D721Med (cell line): ENCODE data around the gene NCOA6.

ENCODE experiments used
- DNase-seq: peaks from one replicate; pipeline ENCODE4 v3.0.0; 2011; ENCODE audit warnings: low spot score; ENCODE audit not compliant: insufficient read length
- FAIRE-seq: peaks from 2 replicates; lab custom pipeline; 2011; peaks lifted over from hg19 to GRCh38; lab: Jason Lieb, UNC
- TF ChIP-seq, protein P1 (sequence below): IDR thresholded peaks from 2 replicates; pipeline ENCODE4 v1.5.1; 2012; ENCODE audit warnings: mild to moderate bottlenecking, control low read depth; ENCODE audit not compliant: insufficient read depth; ENCODE audit errors: missing control alignments

The NCOA6 gene

DNA sequence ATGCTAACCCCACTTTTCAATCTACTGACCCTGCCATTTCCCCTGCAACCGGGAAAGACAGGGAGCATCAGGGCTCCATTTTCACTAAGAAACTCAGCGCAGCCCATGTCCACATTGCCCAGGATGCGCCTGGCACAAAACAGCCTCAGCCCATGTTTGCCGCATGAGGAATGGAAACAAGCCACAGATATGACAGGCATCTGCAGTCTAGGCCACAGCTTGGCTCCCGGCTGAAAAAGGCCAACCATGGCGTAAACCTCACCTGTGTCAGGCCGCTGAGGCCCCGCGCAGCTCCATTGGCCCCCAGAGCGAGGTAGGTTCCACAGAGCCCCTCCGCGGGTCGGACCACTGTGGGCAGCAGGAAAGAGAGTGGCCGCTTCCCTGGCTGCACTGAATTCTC is 25.5 kb upstream of the NCOA6 start:
- no peak for DNase-seq
- no peak for FAIRE-seq
- TF ChIP-seq, protein P1, sequence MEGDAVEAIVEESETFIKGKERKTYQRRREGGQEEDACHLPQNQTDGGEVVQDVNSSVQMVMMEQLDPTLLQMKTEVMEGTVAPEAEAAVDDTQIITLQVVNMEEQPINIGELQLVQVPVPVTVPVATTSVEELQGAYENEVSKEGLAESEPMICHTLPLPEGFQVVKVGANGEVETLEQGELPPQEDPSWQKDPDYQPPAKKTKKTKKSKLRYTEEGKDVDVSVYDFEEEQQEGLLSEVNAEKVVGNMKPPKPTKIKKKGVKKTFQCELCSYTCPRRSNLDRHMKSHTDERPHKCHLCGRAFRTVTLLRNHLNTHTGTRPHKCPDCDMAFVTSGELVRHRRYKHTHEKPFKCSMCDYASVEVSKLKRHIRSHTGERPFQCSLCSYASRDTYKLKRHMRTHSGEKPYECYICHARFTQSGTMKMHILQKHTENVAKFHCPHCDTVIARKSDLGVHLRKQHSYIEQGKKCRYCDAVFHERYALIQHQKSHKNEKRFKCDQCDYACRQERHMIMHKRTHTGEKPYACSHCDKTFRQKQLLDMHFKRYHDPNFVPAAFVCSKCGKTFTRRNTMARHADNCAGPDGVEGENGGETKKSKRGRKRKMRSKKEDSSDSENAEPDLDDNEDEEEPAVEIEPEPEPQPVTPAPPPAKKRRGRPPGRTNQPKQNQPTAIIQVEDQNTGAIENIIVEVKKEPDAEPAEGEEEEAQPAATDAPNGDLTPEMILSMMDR = no peak

DNA sequence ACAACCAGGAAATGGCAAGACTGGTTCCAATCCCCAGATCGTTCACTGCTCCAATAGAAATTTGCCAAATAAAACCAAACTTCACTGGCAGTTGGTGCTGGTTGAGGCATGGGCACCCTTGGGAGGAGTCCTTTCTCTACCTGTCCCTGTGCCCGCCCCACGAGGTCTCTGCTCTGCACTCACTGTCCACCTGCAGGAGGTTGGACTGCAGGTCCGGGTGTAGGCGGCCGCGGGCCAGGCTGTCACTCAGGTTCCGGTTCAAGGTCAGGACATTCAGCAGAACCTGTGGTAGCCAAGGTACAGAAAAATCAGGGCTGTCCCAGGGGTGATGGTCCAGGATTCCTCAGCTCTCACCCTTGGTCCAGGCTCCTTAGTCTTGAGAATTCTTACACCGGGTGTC is 24.3 kb upstream of the NCOA6 start:
- FAIRE-seq = no peak
- TF ChIP-seq, protein P1 = no peak
- no peak for DNase-seq

DNA sequence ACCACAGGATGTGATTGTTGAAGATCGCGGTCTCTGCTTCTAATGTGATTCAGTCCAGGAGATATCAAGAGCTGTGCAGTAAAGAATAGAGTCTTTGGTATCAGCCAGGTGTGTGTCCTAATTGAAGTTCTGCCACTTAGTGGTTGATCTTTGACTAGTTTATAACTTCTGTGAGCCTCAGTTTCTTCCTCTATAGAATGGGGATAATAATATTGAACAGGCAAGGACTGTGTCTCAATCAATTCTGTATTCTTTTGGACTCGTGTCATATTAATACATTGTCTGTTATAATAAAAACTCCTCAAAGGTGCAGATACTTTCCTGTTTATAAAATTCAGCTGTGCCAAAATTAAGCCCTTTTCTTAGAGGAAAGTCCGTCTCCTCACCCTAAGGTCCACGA is 23.1 kb upstream of the NCOA6 start:
- TF ChIP-seq, protein P1 = no peak
- DNase-seq (no peak), FAIRE-seq (no peak)

DNA sequence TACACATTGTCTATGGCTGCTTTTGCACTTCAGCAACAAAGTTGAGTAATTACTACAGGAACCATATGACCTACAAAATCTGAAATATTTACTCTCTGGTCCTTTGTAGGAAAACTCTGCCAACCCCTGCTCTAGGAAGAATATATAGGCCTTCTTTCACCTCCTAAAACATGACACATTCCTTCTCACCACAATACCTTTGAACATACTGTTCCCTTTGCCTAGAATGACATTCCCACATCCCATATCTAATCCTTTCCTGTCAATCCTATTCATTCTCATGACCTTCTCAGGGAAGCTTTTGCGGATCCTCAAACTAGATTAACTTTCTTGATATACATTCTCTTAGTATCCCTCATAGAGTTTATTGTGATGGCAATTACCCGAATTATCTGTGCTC is 18.0 kb upstream of the NCOA6 start:
- FAIRE-seq (no peak), DNase-seq (no peak)
- TF ChIP-seq, protein P1 = no peak

DNA sequence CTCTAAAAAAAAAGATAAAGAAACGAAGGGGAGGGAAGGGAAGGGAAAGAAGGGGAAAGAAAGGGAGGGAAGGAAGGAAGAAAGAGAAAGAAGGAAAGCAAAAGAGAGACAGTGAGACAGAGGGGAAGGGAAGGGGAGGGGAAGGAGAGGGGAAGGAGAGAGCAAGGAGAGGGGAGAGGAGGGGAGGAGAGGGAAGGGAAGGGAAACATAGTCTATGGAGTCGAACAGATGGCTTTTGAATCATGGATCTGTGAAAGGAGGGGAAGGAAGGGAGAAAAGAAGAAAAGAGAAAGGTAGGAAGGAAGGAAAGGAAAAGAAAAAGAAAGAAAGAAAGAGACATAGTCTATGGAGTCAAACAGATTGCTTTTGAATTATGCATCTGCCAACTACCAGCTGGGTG is 16.7 kb upstream of the NCOA6 start:
- FAIRE-seq = no peak
- TF ChIP-seq, protein P1 = no peak
- no peak for DNase-seq

DNA sequence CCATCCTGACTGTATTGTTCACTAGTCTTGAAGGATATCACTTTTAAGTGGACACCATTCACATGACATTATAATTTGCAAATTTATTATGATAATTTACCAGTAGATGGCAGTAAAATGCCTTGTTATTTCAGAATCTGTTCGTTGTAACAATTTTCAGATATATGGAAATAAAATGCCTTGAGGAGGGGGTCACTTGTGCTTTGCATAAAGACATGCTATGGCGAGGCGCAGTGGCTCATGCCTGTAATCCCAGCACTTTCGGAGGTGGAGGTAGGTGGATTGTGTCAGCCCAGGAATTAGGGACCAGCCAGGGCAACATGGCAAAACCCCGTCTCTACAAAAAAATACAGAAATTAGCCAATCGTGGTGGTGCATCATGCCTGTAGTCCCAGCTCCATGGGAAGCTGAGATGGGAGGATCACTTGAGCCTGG is 9.0 kb upstream of the NCOA6 start:
- FAIRE-seq (peak; percentile 51), DNase-seq (no peak)
- TF ChIP-seq, protein P1 = peak; percentile 54

DNA sequence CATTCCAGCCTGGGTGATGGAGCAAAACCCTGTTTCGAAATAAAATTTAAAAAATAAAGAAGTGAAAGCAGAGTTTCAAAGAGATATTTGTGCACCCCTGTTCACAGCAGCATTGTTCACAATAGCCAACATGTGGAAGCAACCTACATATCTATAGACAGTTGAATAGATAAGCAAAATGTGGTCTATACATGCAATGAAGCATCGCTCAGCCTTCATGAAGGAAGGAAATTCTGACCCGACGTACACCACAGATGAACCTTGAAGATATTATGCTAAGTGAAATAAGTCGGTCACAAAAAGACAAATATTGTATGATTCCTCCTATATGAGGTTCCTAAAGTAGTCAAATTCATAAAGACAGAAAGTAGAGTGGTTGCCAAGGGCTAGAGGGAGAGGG is 6.5 kb upstream of the NCOA6 start:
- TF ChIP-seq, protein P1 = no peak
- FAIRE-seq (no peak), DNase-seq (no peak)
